Ovary (tissue), 9 donors: ENCODE data around the gene KLK10. TPM values are rescaled to one million over a fixed set of nuclear protein-coding genes. Genes with fewer than 3 reads are reported as not detected.

ENCODE experiments used
- DNase-seq, 5 donors: peaks; one replicate each; pipeline ENCODE4 v3.0.0-alpha.2; 2019 to 2020
- H3K27ac ChIP-seq, 2 donors: fragments of 200-600 bp; one replicate each; pipeline versions ENCODE4 v1.5.1 to v1.8.0; 2019 to 2022
- H3K27me3 ChIP-seq: fragments of 200-600 bp; one replicate; pipeline ENCODE4 v1.8.0; 2022
- H3K36me3 ChIP-seq: fragments of 200-600 bp; sonication (generic); one replicate; pipeline ENCODE4 v1.5.1; 2019
- H3K4me1 ChIP-seq: one replicate; pipeline ENCODE4 v1.8.1; 2013; ENCODE audit warnings: mild to moderate bottlenecking, moderate library complexity; ENCODE audit not compliant: insufficient read depth
- H3K4me3 ChIP-seq: fragments of 200-600 bp; sonication (generic); one replicate; pipeline ENCODE4 v1.5.1; 2017
- H3K9me3 ChIP-seq, 2 donors: fragments of 200-600 bp in 1 of 2; sonication (generic) in 1 of 2; one replicate each; pipeline versions ENCODE4 v1.5.1 to v1.8.1; 2013 to 2019; ENCODE audit warnings: mild to moderate bottlenecking in 1 of 2, moderate library complexity in 1 of 2
- CTCF ChIP-seq, 3 donors: fragments of 450-650 bp in 2 of 3; fragments of 200-600 bp in 1 of 3; IDR thresholded peaks; one replicate each; pipeline versions ENCODE4 v1.5.1 to v1.8.0; 2016 to 2022; ENCODE audit warnings: antibody characterized with exemption in 3 of 3, mild to moderate bottlenecking in 1 of 3
- EP300 ChIP-seq: sonication (generic); formaldehyde crosslinking; IDR thresholded peaks from one replicate; pipeline ENCODE4 v1.6.1; 2017; ENCODE audit warnings: antibody characterized with exemption
- POLR2A ChIP-seq: fragments of 450-650 bp; IDR thresholded peaks from one replicate; pipeline ENCODE4 v1.6.1; 2017; ENCODE audit warnings: antibody characterized with exemption, mild to moderate bottlenecking, moderate library complexity
- WGBS, 3 donors: extraction: QIAGEN DNeasy Blood & Tissue Kit in 1 of 3; methylation state at CpG; one replicate each; pipeline versions ENCODE4 v1.1.5 to v1.1.7; 2013 to 2017; 5-methylcytosine and 5-hydroxymethylcytosine counted together
- intact Hi-C, 4 donors: fragments of 100-400 bp; cut with DNase I; formaldehyde crosslinking; loops; one replicate each; pipeline versions ENCODE4 v1.11.0 to v1.15.1; 2022 to 2023
- polyA plus RNA-seq, 2 donors: library from polyadenylated mRNA; stranded (reverse); fragments of 200-250 nt in 1 of 2; fragments of 350-450 nt in 1 of 2; fragmentation: Illumina TruSeq in 1 of 2; extraction: RNeasy Lipid Tissue Mini Kit (QIAGEN cat#74804) in 1 of 2; gene quantifications; one replicate each; pipeline ENCODE4 v1.2.3, GENCODE V29; 2013 to 2014
- total RNA-seq, 7 donors: library from RNA; depleted of rRNA in 2 of 7; stranded (reverse); fragments of >200 nt in 2 of 7; fragmentation: NEBNext Ultra II Directional in 3 of 7; extraction: Animal tissue kit (Norgen Biotek cat#: 25700) in 3 of 7; gene quantifications; one replicate each; pipeline versions ENCODE4 v1.1.0 to v1.2.4, GENCODE V29; 2016 to 2023
- donor health status: DM: no; HTN: no; CAD: no; lungs with moderate emphysema.
- donor health status: DM: no; HTN: no; CAD: no.
- donor health status: Bipolar disorder and iron deficiency.
- donor health status: DM: yes; HTN: yes; CAD: no.
- donor health status: DM: no; HTN: no; CAD: no.
- donor health status: DM: yes; HTN: yes; CAD: no.

Gene KLK10
- total and polyA plus RNA-seq, 9 donors, result 6.9 to 59.1 (median 16.5) TPM

DNA sequence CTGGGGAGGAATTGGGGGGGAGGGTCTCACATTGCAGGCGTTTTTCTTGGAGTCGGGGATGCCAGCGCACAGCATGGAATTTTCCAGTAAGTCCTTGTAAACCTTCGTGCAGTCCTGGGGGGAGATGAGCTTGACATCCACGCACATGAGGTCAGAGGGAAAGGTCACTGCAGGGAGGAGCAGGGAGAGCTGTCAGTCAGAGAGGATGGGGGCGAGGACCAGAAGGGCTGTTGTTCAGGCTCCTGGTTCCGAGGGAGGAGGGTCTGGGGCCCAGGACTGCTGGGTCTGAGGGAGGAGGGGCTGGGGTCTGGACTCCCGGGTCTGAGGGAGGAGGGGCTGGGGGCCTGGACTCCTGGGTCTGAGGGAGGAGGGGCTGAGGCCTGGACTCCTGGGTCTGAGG lies 39.8 kb downstream of the KLK10 start:
- H3K4me1 ChIP-seq, result no peaks in the 10 kb centered on the region
- no peaks in the 10 kb centered on the region for H3K9me3 ChIP-seq
- intact Hi-C loops, result no loop called here
- H3K4me3 ChIP-seq, result no peak overlapping the region
- H3K27me3 ChIP-seq, result no peaks in the 10 kb centered on the region
- WGBS, 3 donors, result 35 to 44% (median 43%) methylated on average over 7 to 8 of the region's 8 CpGs
- TF ChIP-seq CTCF (IDR thresholded peaks at IDR 0.05), result no peak
- TF ChIP-seq POLR2A, result no peak
- no peak for TF ChIP-seq EP300
- no peaks in the 10 kb centered on the region for H3K36me3 ChIP-seq
- H3K27ac ChIP-seq, result no peak overlapping the region
- DNase-seq, result no peak

DNA sequence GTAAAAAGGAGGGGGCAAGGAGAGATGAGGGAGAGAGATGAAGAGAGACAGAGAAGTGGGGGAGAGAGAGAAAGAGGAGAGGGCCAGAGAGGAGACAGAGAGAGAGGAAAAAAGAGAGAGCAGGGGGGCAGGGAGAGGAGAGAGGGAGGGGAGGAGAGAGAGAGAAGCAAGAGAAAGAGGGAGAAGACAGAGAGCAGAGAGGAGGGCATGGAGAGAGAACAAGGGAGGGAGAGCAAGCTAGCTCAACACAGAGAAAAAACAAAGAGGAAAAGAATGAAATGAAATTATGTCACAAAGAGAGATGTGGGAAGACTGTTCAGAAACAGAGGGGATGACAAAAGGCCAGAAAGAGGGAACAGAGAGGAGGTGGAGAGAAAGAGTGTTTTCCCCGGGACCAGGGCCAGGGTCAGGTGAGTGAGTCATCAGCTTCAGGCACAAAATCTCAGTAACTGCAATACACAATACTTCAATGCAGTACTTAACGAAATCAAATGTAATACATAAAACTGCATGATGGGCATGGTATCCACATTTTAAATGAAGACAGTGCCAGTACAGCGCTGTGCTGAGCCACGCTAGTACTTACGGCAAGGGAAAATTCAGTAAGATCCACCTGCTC lies 40.6 kb downstream of the KLK10 start:
- Histone ChIP-seq H3K4me3 (no peak overlapping the region), H3K27me3 (no peaks in the 10 kb centered on the region), H3K9me3 (no peaks in the 10 kb centered on the region), H3K27ac (no peak overlapping the region), H3K36me3 (no peaks in the 10 kb centered on the region), H3K4me1 (no peaks in the 10 kb centered on the region)
- intact Hi-C loops, result no loop called here
- no peak for DNase-seq
- TF ChIP-seq EP300 (no peak), POLR2A (no peak), CTCF (IDR thresholded peaks at IDR 0.05) (no peak)
- 39 to 42% (median 40%) methylated on average over 5 of the region's 5 CpGs for WGBS, 3 donors

DNA sequence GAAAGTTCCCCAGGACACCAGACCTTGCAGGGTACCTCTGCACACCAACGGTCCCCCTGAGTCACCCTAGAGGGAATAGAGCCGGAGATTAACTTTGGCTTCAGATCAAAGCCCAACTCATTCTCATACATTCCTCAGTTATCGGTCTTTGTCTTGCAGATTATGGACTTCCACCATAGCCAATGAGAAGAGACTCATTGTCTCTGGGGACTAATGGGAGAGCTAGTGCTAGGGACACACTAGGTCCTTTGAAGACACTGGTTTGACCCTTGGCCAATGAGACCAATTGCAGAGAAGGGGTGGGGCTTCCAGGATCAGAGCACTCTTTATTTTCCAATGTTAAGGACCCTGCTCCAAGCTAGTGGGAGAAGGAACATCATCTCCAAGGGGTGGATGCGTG lies 41.9 kb downstream of the KLK10 start:
- intact Hi-C loops, result no loop called here
- Histone ChIP-seq H3K4me3 (no peak overlapping the region), H3K27me3 (no peaks in the 10 kb centered on the region), H3K27ac (no peak overlapping the region), H3K9me3 (no peaks in the 10 kb centered on the region), H3K4me1 (no peaks in the 10 kb centered on the region), H3K36me3 (no peaks in the 10 kb centered on the region)
- 54 to 67% (median 60%) methylated on average over 4 of the region's 4 CpGs for WGBS, 3 donors
- no peak for DNase-seq
- TF ChIP-seq CTCF (IDR thresholded peaks at IDR 0.05) (no peak), EP300 (no peak), POLR2A (no peak)

GRCh38 chr19:50975766-50976165 lies 43.7 kb downstream of the KLK10 start:
- Histone ChIP-seq H3K36me3 (no peaks in the 10 kb centered on the region), H3K4me1 (no peaks in the 10 kb centered on the region), H3K27ac (no peak overlapping the region), H3K27me3 (no peaks in the 10 kb centered on the region), H3K9me3 (no peaks in the 10 kb centered on the region), H3K4me3 (no peak overlapping the region)
- intact Hi-C loops, result no loop called here
- TF ChIP-seq CTCF (IDR thresholded peaks at IDR 0.05) (no peak), POLR2A (no peak), EP300 (no peak)
- WGBS, 3 donors, result 11 to 15% (median 13%) methylated on average over 8 of the region's 8 CpGs
- DNase-seq, result no peak
